Vagina (tissue), 2 donors: Measurements from ENCODE around the gene PRKAA1. TPM values are rescaled to one million over a fixed set of nuclear protein-coding genes. Genes with fewer than 3 reads are reported as not detected.
"Not testable (repeated sequence)": the region's sequence is repeated elsewhere in the genome, so short reads cannot be mapped to it uniquely, and the experiment has no call there.

ENCODE experiments used
- DNase-seq, 2 donors: peaks; one replicate each; pipeline ENCODE4 v3.0.0-alpha.2; 2017; ENCODE audit errors: extremely low spot score in 2 of 2
- H3K27ac ChIP-seq: fragments of 200-600 bp; sonication (generic); one replicate; pipeline ENCODE4 v1.5.1; 2019
- H3K27me3 ChIP-seq: fragments of 200-600 bp; sonication (generic); one replicate; pipeline ENCODE4 v1.5.1; 2019
- H3K36me3 ChIP-seq, 2 donors: fragments of 200-600 bp; sonication (generic); one replicate each; pipeline ENCODE4 v1.5.1; 2017 to 2019
- H3K4me1 ChIP-seq: fragments of 200-600 bp; sonication (generic); one replicate; pipeline ENCODE4 v1.5.1; 2019
- H3K4me3 ChIP-seq, 2 donors: fragments of 200-600 bp; sonication (generic); 1 replicate in 1 of 2; 2 replicates in 1 of 2; pipeline ENCODE4 v1.5.1; 2016 to 2019
- H3K9me3 ChIP-seq: fragments of 200-600 bp; sonication (generic); one replicate; pipeline ENCODE4 v1.5.1; 2019
- CTCF ChIP-seq, 3 experiments: fragments of 450-650 bp in 2 of 3; fragments of 200-600 bp in 1 of 3; sonication (generic) in 1 of 3; IDR thresholded peaks; one replicate each; pipeline ENCODE4 v1.5.1; 2017 to 2019; ENCODE audit warnings: antibody characterized with exemption in 3 of 3, mild to moderate bottlenecking in 2 of 3, moderate library complexity in 2 of 3
- POLR2A ChIP-seq, 2 donors: fragments of 450-650 bp; IDR thresholded peaks; one replicate each; pipeline ENCODE4 v1.6.1; 2017; ENCODE audit warnings: antibody characterized with exemption in 2 of 2, mild to moderate bottlenecking in 2 of 2, moderate library complexity in 2 of 2
- POLR2AphosphoS5 ChIP-seq, 2 donors: sonication (generic); formaldehyde crosslinking; IDR thresholded peaks; one replicate each; pipeline ENCODE4 v1.9.0; 2017; ENCODE audit warnings: antibody characterized with exemption in 2 of 2, mild to moderate bottlenecking in 2 of 2, low read depth in 1 of 2; ENCODE audit not compliant: insufficient read depth in 1 of 2
- intact Hi-C: fragments of 100-400 bp; cut with DNase I; formaldehyde crosslinking; loops from one replicate; pipeline ENCODE4 v1.15.1; 2023
- total RNA-seq: library from RNA; depleted of rRNA; stranded (reverse); fragments of >200 nt; gene quantifications from one replicate; pipeline ENCODE4 v1.2.3, GENCODE V29; 2016

Gene PRKAA1
- total RNA-seq, 1 donor from 2014 or later = 69.0 TPM

DNA sequence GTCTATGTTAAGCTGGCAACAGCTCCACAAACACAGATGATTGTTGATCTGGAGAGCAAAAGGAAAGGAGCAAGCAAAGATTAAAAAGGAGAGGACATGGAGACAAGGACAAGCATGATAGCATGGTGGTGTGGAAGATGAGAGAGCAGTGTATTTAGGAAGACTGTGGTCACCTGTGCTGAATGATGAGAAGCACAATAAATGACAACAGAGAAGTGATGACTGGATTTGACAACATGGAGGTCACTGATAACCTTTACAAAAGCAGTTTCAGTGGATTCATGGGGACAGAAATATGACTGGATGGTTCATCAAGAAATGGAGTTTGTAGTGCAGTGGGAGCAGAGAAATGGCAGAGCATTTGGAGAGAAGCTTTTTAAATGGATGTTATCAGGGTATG, 62.6 kb downstream of the PRKAA1 start:
- Histone ChIP-seq H3K36me3 (peaks cover 0 to 4% of the 10 kb centered on the region in 2 donors), H3K27ac (no peak overlapping the region), H3K4me1 (peaks cover 15% of the 10 kb centered on the region), H3K9me3 (no peaks in the 10 kb centered on the region), H3K27me3 (no peaks in the 10 kb centered on the region), H3K4me3 (no peak overlapping the region)
- TF ChIP-seq POLR2AphosphoS5 (IDR thresholded peaks at IDR 0.05; ENCODE audit: insufficient read depth in 1 of 2, low read depth in 1 of 2) (no peak), CTCF (IDR thresholded peaks at IDR 0.05) (no peak), POLR2A (IDR thresholded peaks at IDR 0.05) (no peak)
- no peak for DNase-seq
- intact Hi-C loops = no loop called here

DNA sequence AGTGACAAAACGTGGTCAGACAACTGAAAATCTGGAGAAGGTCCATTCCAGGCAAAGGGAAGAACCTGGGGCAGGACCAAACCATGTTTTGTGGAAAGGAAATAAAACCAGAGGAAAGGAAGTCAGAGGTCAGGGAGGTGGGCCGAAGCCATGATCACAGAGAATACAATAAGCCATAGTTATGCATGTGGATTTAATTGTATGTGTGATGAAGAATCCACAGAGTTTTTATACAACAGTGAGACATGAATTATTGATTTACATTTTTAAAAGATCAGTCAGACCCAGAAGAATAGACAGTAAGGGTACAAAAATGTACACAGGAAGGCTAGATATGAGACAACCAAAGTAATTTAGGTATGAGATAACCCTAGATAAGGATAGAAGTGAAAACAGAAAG, 63.2 kb downstream of the PRKAA1 start:
- intact Hi-C loops = no loop called here
- Histone ChIP-seq H3K27ac (no peak overlapping the region), H3K4me1 (peaks cover 15% of the 10 kb centered on the region), H3K9me3 (no peaks in the 10 kb centered on the region), H3K4me3 (no peak overlapping the region), H3K27me3 (no peaks in the 10 kb centered on the region), H3K36me3 (peaks cover 0 to 4% of the 10 kb centered on the region in 2 donors)
- no peak for DNase-seq
- TF ChIP-seq CTCF (IDR thresholded peaks at IDR 0.05) = no peak
- TF ChIP-seq POLR2AphosphoS5 (IDR thresholded peaks at IDR 0.05; ENCODE audit: insufficient read depth in 1 of 2, low read depth in 1 of 2) = no peak
- no peak for TF ChIP-seq POLR2A (IDR thresholded peaks at IDR 0.05)

- intact Hi-C loops = no loop called here
- no peaks in the 10 kb centered on the region for H3K36me3 ChIP-seq
- no peaks in the 10 kb centered on the region for H3K27me3 ChIP-seq
- H3K4me1 ChIP-seq = peaks cover 15% of the 10 kb centered on the region
- DNase-seq = no peak
- H3K27ac ChIP-seq = no peak overlapping the region
- no peak overlapping the region for H3K4me3 ChIP-seq
- TF ChIP-seq POLR2AphosphoS5 (IDR thresholded peaks at IDR 0.05; ENCODE audit: insufficient read depth in 1 of 2, low read depth in 1 of 2) (no peak), POLR2A (IDR thresholded peaks at IDR 0.05) (no peak), CTCF (IDR thresholded peaks at IDR 0.05) (no peak)
- no peaks in the 10 kb centered on the region for H3K9me3 ChIP-seq
Measured at GRCh38 chr5:40733879-40734563, 64.2 kb downstream of the PRKAA1 start.

DNA sequence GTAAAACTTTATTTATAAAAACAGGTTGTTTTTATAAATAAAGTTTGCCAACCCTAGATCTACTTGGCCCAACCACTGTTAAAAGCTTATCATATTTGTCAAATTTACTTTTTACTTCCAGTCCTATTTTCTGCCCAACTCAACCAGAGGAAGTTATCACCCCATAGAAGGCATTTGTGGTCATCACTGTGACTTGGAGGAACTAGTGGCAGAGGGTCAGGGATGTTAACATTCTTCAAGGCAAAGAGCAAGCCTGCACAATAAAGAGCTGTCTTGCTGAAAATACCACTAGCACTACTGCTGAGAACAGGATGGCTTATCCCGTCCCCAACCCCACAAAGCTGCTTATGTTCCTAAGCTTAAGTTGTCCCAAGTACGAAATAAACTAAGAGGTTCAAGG, 64.7 kb downstream of the PRKAA1 start:
- no peaks in the 10 kb centered on the region for H3K36me3 ChIP-seq
- H3K4me3 ChIP-seq = no peak overlapping the region
- no peaks in the 10 kb centered on the region for H3K9me3 ChIP-seq
- H3K27ac ChIP-seq = no peak overlapping the region
- peaks cover 15% of the 10 kb centered on the region for H3K4me1 ChIP-seq
- intact Hi-C loops = no loop called here
- TF ChIP-seq POLR2A (IDR thresholded peaks at IDR 0.05) = no peak
- TF ChIP-seq POLR2AphosphoS5 (IDR thresholded peaks at IDR 0.05; ENCODE audit: insufficient read depth in 1 of 2, low read depth in 1 of 2) = no peak
- no peak for TF ChIP-seq CTCF (IDR thresholded peaks at IDR 0.05)
- no peaks in the 10 kb centered on the region for H3K27me3 ChIP-seq
- no peak for DNase-seq

DNA sequence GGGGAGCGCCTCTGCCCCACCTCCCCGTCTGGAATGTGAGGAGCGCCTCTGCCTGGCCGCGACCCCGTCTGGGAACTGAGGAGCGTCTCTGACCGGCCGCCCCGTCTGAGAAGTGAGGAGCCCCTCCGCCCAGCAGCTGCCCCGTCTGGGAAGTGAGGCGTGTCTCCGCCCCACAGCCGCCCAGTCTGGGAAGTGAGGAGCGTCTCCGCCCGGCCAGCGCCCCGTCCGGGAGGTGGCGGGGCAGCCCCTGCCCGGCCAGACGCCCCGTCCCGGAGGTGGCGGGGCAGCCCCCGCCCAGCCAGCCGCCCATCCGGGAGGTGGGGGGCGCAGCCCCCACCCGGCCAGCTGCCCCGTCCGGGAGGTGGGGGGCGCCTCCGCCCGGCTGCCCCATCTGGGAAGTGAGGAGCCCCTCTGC, 75.7 kb downstream of the PRKAA1 start:
- H3K27me3 ChIP-seq, intact Hi-C loops, H3K9me3 ChIP-seq, H3K4me1 ChIP-seq, H3K27ac ChIP-seq, H3K4me3 ChIP-seq, DNase-seq: not testable (repeated sequence)
- peaks cover 0 to 24% of the 10 kb centered on the region in 2 donors for H3K36me3 ChIP-seq
